Endothelial cell of umbilical vein (primary cell): ENCODE results near the gene CTIF. TPM values are rescaled to one million over a fixed set of nuclear protein-coding genes. Genes with fewer than 3 reads are reported as not detected.

ENCODE experiments used
- BruUV-seq: library from RNA; stranded (reverse); fragments of 400-500 nt; replicated peaks from 2 replicates; lab custom pipeline; 2021; lab: Mats Ljungman, UMichigan
- CTCF ChIA-PET: fragments of 300-600, 350-600 bp; sonication (Branson Sonifier 250); formaldehyde crosslinking; loops from one replicate; lab custom pipeline; 2021; ENCODE audit warnings: antibody characterized with exemption, inconsistent platforms; lab: Charles Lee
- POLR2A ChIA-PET: fragments of 300-600, 350-600 bp; sonication (Branson Sonifier 250); formaldehyde crosslinking; loops from one replicate; lab custom pipeline; 2021; ENCODE audit warnings: antibody characterized with exemption, inconsistent platforms; lab: Charles Lee
- DNase-seq: peaks from one replicate; pipeline ENCODE4 v3.0.0-alpha.2; 2011; ENCODE audit warnings: low read depth, low spot score
- FAIRE-seq: peaks from 2 replicates; lab custom pipeline; 2011; peaks lifted over from hg19 to GRCh38; lab: Jason Lieb, UNC
- H2AFZ ChIP-seq: 2 replicates; pipeline ENCODE4 v1.6.0; 2012; ENCODE audit warnings: low read depth, low read length, control low read depth, inconsistent platforms
- H3K27ac ChIP-seq: 2 replicates; pipeline ENCODE4 v1.5.1; 2011; ENCODE audit warnings: low read depth, mild to moderate bottlenecking, control low read depth, low read length, moderate library complexity; ENCODE audit not compliant: insufficient read depth
- H3K27me3 ChIP-seq, 2 experiments: 2 replicates each; pipeline versions ENCODE4 v1.6.0 to v1.6.1; 2011; ENCODE audit warnings: low read length in 2 of 2, mixed read lengths in 1 of 2; ENCODE audit not compliant: control insufficient read depth in 2 of 2, insufficient read depth in 2 of 2
- H3K36me3 ChIP-seq, 2 experiments: 2 replicates in 1 of 2; 3 replicates in 1 of 2; pipeline ENCODE4 v1.5.1; 2011; ENCODE audit warnings: low read length in 2 of 2, mild to moderate bottlenecking in 1 of 2, moderate library complexity in 1 of 2; ENCODE audit not compliant: control insufficient read depth in 2 of 2, insufficient read depth in 2 of 2; ENCODE audit errors: extremely low read depth in 1 of 2
- H3K4me1 ChIP-seq: 3 replicates; pipeline ENCODE4 v1.5.1; 2011; ENCODE audit warnings: mild to moderate bottlenecking, low read length; ENCODE audit not compliant: control insufficient read depth, insufficient read depth; ENCODE audit errors: extremely low read depth
- H3K4me2 ChIP-seq: 2 replicates; pipeline ENCODE4 v1.6.1; 2011; ENCODE audit warnings: low read length, control low read depth, mixed read lengths; ENCODE audit not compliant: insufficient read depth
- H3K4me3 ChIP-seq, 3 experiments: fragments of 200-600 bp in 1 of 3; sonication (generic), shearing (Covaris generic) in 1 of 3; replicated peaks in 1 of 3; 2 replicates each; pipeline ENCODE4 v1.5.1; 2011 to 2016; ENCODE audit warnings: control low read depth in 3 of 3, low read length in 3 of 3, mild to moderate bottlenecking in 2 of 3, inconsistent platforms in 1 of 3, low read depth in 1 of 3, moderate library complexity in 1 of 3; ENCODE audit not compliant: insufficient read depth in 1 of 3
- H3K79me2 ChIP-seq: 2 replicates; pipeline ENCODE4 v1.6.0; 2012; ENCODE audit warnings: low read length, inconsistent platforms; ENCODE audit not compliant: control insufficient read depth, insufficient read depth
- H3K9ac ChIP-seq: replicated peaks from 2 replicates; pipeline ENCODE3; 2011; ENCODE audit warnings: low read length, control low read depth; ENCODE audit not compliant: insufficient read depth; ENCODE audit errors: extremely low read depth
- H3K9me1 ChIP-seq: replicated peaks from 3 replicates; pipeline ENCODE4 v1.6.0; 2011; ENCODE audit warnings: mild to moderate bottlenecking, low read length; ENCODE audit not compliant: control insufficient read depth, insufficient read depth; ENCODE audit errors: extremely low read depth
- H3K9me3 ChIP-seq: replicated peaks from 2 replicates; pipeline ENCODE4 v1.5.1; 2012; ENCODE audit warnings: low read length, inconsistent platforms; ENCODE audit not compliant: control insufficient read depth, insufficient read depth
- H4K20me1 ChIP-seq: replicated peaks from 2 replicates; pipeline ENCODE3; 2011; ENCODE audit warnings: mild to moderate bottlenecking, low read length; ENCODE audit not compliant: control insufficient read depth, insufficient read depth; ENCODE audit errors: extremely low read depth
- CTCF ChIP-seq, 2 donors: IDR thresholded peaks; 1 replicate in 1 of 2; 2 replicates in 1 of 2; pipeline ENCODE4 v1.5.1; 2011; ENCODE audit warnings: low read length in 2 of 2, mild to moderate bottlenecking in 2 of 2, moderate library complexity in 2 of 2, control low read depth in 1 of 2, inconsistent platforms in 1 of 2, low read depth in 1 of 2; ENCODE audit not compliant: insufficient read depth in 1 of 2; ENCODE audit errors: extremely low read depth in 1 of 2
- EZH2 ChIP-seq: IDR thresholded peaks from 2 replicates; pipeline ENCODE4 v1.6.1; 2012; ENCODE audit warnings: borderline replicate concordance, low read depth, mild to moderate bottlenecking, moderate library complexity, low read length, inconsistent platforms; ENCODE audit not compliant: severe bottlenecking
- FOS ChIP-seq: IDR thresholded peaks from 2 replicates; pipeline ENCODE4 v1.6.1; 2011; ENCODE audit warnings: mild to moderate bottlenecking, low read length, moderate library complexity, borderline replicate concordance; ENCODE audit not compliant: insufficient read depth
- GATA2 ChIP-seq: IDR thresholded peaks from 2 replicates; pipeline ENCODE4 v1.7.0; 2011; ENCODE audit warnings: low read depth, mild to moderate bottlenecking, moderate library complexity, mixed read lengths, low read length; ENCODE audit not compliant: insufficient read length, insufficient read depth
- JUN ChIP-seq: IDR thresholded peaks from 2 replicates; pipeline ENCODE4 v1.6.1; 2011; ENCODE audit warnings: borderline replicate concordance, low read depth; ENCODE audit not compliant: insufficient read length, insufficient read depth
- MAX ChIP-seq: IDR thresholded peaks from 2 replicates; pipeline ENCODE4 v1.6.1; 2011; ENCODE audit not compliant: insufficient read depth, insufficient read length
- MYC ChIP-seq: IDR thresholded peaks from one replicate; pipeline ENCODE4 v1.6.1; 2011; ENCODE audit warnings: mild to moderate bottlenecking, low read depth, low read length
- POLR2A ChIP-seq: IDR thresholded peaks from 2 replicates; pipeline ENCODE4 v1.6.1; 2012; ENCODE audit warnings: low read depth, mild to moderate bottlenecking, control low read depth, low read length
- POLR2AphosphoS5 ChIP-seq: IDR thresholded peaks from 2 replicates; pipeline ENCODE4 v1.6.1; 2012; ENCODE audit warnings: low read depth, mild to moderate bottlenecking, control low read depth, low read length, moderate library complexity; ENCODE audit not compliant: insufficient read depth
- dilution Hi-C: fragments of 300-500 bp; cut with MboI; formaldehyde crosslinking; loops from one replicate; pipeline ENCODE4 v1.15.0; 2019; ENCODE audit warnings: low sequenced_read_pairs; ENCODE audit not compliant: extremely low pct_ligation_motif_present
- intact Hi-C: fragments of 100-400 bp; cut with micrococcal nuclease; formaldehyde crosslinking; loops from one replicate; pipeline ENCODE4 v1.10.0; 2022
- polyA plus RNA-seq, 4 experiments: library from polyadenylated mRNA; depleted of rRNA in 3 of 4; stranded (reverse) in 3 of 4; unstranded in 1 of 4; fragments of >200 nt; gene quantifications; 2 replicates each; pipeline versions ENCODE4 v1.2.1 to v1.2.3, GENCODE V29; 2011 to 2012; ENCODE audit warnings: missing spikeins in 1 of 4
- total RNA-seq: library from RNA; stranded (reverse); gene quantifications from 2 replicates; pipeline ENCODE4 v1.2.3, GENCODE V29; 2021

The CTIF gene
- total and polyA plus RNA-seq, 2 donors (not counting 3 experiments of a cell fraction or from before 2014, with no cell fraction given), result 20.9 to 57.7 TPM

GRCh38 chr18:48662011-48662661 lies 123.3 kb downstream of the CTIF start:
- Histone ChIP-seq H3K27me3 (no peaks in the 10 kb centered on the region), H3K9me3 (no peaks in the 10 kb centered on the region), H3K27ac (no peak overlapping the region), H4K20me1 (no peaks in the 10 kb centered on the region), H3K4me2 (no peak overlapping the region), H3K4me3 (no peak overlapping the region), H3K79me2 (no peaks in the 10 kb centered on the region), H2AFZ (no peak overlapping the region), H3K36me3 (peaks cover 0 to 3% of the 10 kb centered on the region in 2 experiments), H3K9me1 (no peaks in the 10 kb centered on the region), H3K4me1 (peaks cover 5% of the 10 kb centered on the region), H3K9ac (no peak overlapping the region)
- TF ChIP-seq POLR2AphosphoS5 (no peak), POLR2A (no peak), GATA2 (no peak), MAX (no peak), JUN (no peak), FOS (no peak), EZH2 (no peak), MYC (no peak), CTCF (IDR thresholded peaks at IDR 0.05; ENCODE audit: extremely low read depth in 1 of 2, insufficient read depth in 1 of 2, low read depth in 1 of 2, low read length in 2 of 2) (no peak)
- BruUV-seq, result no TSS peak
- DNase-seq, result no peak
- dilution Hi-C loops, result no loop called here
- intact Hi-C loops, result loop anchor here (5.0 kb wide), 2 partner anchors 35 to 55 kb away; no protein-coding TSS in a partner anchor
- CTCF ChIA-PET, result interaction anchor here (6.3 kb wide), 1 partner anchor 187 kb away, joined by 107 read pairs; no protein-coding TSS in a partner anchor
- no peak for FAIRE-seq
- POLR2A ChIA-PET, result no interaction called here
